K562 (cell line): ENCODE measurements around the gene ZDHHC14. TPM values are rescaled to one million over a fixed set of nuclear protein-coding genes. Genes with fewer than 3 reads are reported as not detected.

Source experiments
- ATAC-seq: fragments of 200-7000 bp; cut with Tn5 transposase; 3 replicates; pipeline ENCODE4 v1.9.1; 2020; ENCODE audit warnings: moderate library complexity
- BruUV-seq: library from RNA; stranded (reverse); fragments of 400-500 nt; replicated peaks from 2 replicates; lab custom pipeline; 2021; lab: Mats Ljungman, UMichigan
- CTCF ChIA-PET: fragments of 300-600 bp; formaldehyde crosslinking; extraction: SDS; loops from one replicate; lab custom pipeline; 2021; ENCODE audit warnings: low intra/inter-chr PET ratio; lab: Yijun Ruan, JAX
- POLR2A ChIA-PET: fragments of 300-600, 350-650 bp; sonication (Branson Sonifier 250); formaldehyde crosslinking; extraction: SDS; loops from one replicate; lab custom pipeline; 2021; ENCODE audit warnings: antibody characterized with exemption, inconsistent platforms; lab: Yijun Ruan, JAX
- DNase-seq, 4 experiments: peaks; one replicate each; pipeline versions ENCODE4 v3.0.0 to v3.0.0-alpha.2; 2011 to 2018; ENCODE audit warnings: low spot score in 3 of 4, mixed read lengths in 3 of 4; ENCODE audit errors: extremely low read depth in 1 of 4
- FAIRE-seq: peaks from 2 replicates; lab custom pipeline; 2011; peaks lifted over from hg19 to GRCh38; lab: Jason Lieb, UNC
- H2AFZ ChIP-seq: 2 replicates; pipeline ENCODE4 v1.6.0; 2011; ENCODE audit warnings: low read depth, low read length, control low read depth, inconsistent platforms
- H3K27ac ChIP-seq: fragments of 200-600 bp; 3 replicates; pipeline ENCODE4 v1.8.0; 2011; ENCODE audit warnings: low read depth, mild to moderate bottlenecking, control low read depth, inconsistent platforms, low read length, moderate library complexity, mixed read lengths; ENCODE audit errors: extremely low read depth
- H3K27me3 ChIP-seq, 2 experiments: fragments of 300-600 bp in 1 of 2; 2 replicates in 1 of 2; 3 replicates in 1 of 2; pipeline versions ENCODE4 v1.6.0 to v1.8.0; 2011; ENCODE audit warnings: inconsistent platforms in 2 of 2, low read length in 2 of 2, mild to moderate bottlenecking in 1 of 2, mixed read lengths in 1 of 2, moderate library complexity in 1 of 2; ENCODE audit not compliant: control insufficient read depth in 2 of 2, insufficient read depth in 2 of 2
- H3K36me3 ChIP-seq: fragments of 300-600 bp; 3 replicates; pipeline ENCODE4 v1.8.0; 2011; ENCODE audit warnings: mild to moderate bottlenecking, low read length, inconsistent platforms; ENCODE audit not compliant: control insufficient read depth, insufficient read depth
- H3K4me1 ChIP-seq, 2 experiments: fragments of 200-600 bp in 1 of 2; replicated peaks in 1 of 2; 2 replicates in 1 of 2; 3 replicates in 1 of 2; pipeline versions ENCODE4 v1.5.1 to v1.8.0; 2011; ENCODE audit warnings: inconsistent platforms in 2 of 2, low read length in 2 of 2, mild to moderate bottlenecking in 1 of 2, mixed read lengths in 1 of 2, moderate library complexity in 1 of 2; ENCODE audit not compliant: control insufficient read depth in 2 of 2, insufficient read depth in 2 of 2
- H3K4me2 ChIP-seq: 2 replicates; pipeline ENCODE4 v1.6.1; 2011; ENCODE audit warnings: low read length, control low read depth, inconsistent platforms, mixed read lengths; ENCODE audit not compliant: insufficient read depth
- H3K4me3 ChIP-seq: fragments of 200-600 bp; sonication (generic), shearing (Covaris generic); 2 replicates; pipeline ENCODE4 v1.5.1; 2016; ENCODE audit warnings: control low read depth, inconsistent platforms
- H3K79me2 ChIP-seq: fragments of 200-600 bp; 3 replicates; pipeline ENCODE4 v1.8.0; 2011; ENCODE audit warnings: low read length, inconsistent platforms; ENCODE audit not compliant: control insufficient read depth, insufficient read depth
- H3K9ac ChIP-seq, 2 experiments: 2 replicates each; pipeline versions ENCODE4 v1.6.0 to v1.6.1; 2011; ENCODE audit warnings: low read depth in 2 of 2, low read length in 2 of 2, control low read depth in 1 of 2, inconsistent platforms in 1 of 2, mild to moderate bottlenecking in 1 of 2, mixed read lengths in 1 of 2; ENCODE audit not compliant: insufficient read depth in 1 of 2
- H3K9me1 ChIP-seq: one replicate; pipeline ENCODE4 v1.6.0; 2011; ENCODE audit warnings: inconsistent platforms, mild to moderate bottlenecking, low read length, moderate library complexity; ENCODE audit not compliant: control insufficient read depth, insufficient read depth
- H3K9me3 ChIP-seq: replicated peaks from 2 replicates; pipeline ENCODE4 v1.5.1; 2011; ENCODE audit warnings: low read depth, low read length, inconsistent platforms; ENCODE audit not compliant: control insufficient read depth, insufficient read depth
- H4K20me1 ChIP-seq: replicated peaks from 2 replicates; pipeline ENCODE4 v1.6.1; 2011; ENCODE audit warnings: low read length, inconsistent platforms, mixed read lengths; ENCODE audit not compliant: control insufficient read depth, insufficient read depth
- ARHGAP35 ChIP-seq: fragments of 450-650 bp; IDR thresholded peaks from 2 replicates; pipeline ENCODE4 v1.6.1; 2018; ENCODE audit not compliant: partially characterized antibody
- BHLHE40 ChIP-seq: IDR thresholded peaks from 2 replicates; pipeline ENCODE4 v1.6.1; 2011; ENCODE audit warnings: low read length, improper control_type of control experiment
- BRF2 ChIP-seq: IDR thresholded peaks from 3 replicates; pipeline ENCODE4 v1.6.1; 2011; ENCODE audit warnings: borderline replicate concordance, mild to moderate bottlenecking; ENCODE audit not compliant: insufficient read length, insufficient read depth
- EHMT2 ChIP-seq: fragments of 450-650 bp; IDR thresholded peaks from 2 replicates; pipeline ENCODE4 v1.6.1; 2018; ENCODE audit warnings: antibody characterized with exemption
- ETV1 ChIP-seq: fragments of 450-650 bp; conservative IDR thresholded peaks from 2 replicates; pipeline ENCODE4 v1.6.1; 2016; ENCODE audit warnings: missing genetic modification characterization, control low read depth, low read depth, missing compliant biosample characterization
- HIVEP1 ChIP-seq: fragments of 250-450 bp; sonication (Bioruptor Pico); IDR thresholded peaks from 2 replicates; pipeline ENCODE4 v1.4.0; 2020; ENCODE audit warnings: mild to moderate bottlenecking
- MTA1 ChIP-seq: fragments of 450-650 bp; IDR thresholded peaks from 2 replicates; pipeline ENCODE4 v1.6.1; 2017; ENCODE audit warnings: borderline replicate concordance
- NBN ChIP-seq: fragments of 450-650 bp; IDR thresholded peaks from 2 replicates; pipeline ENCODE4 v1.6.1; 2016; ENCODE audit warnings: low read depth, mild to moderate bottlenecking
- PRMT5 ChIP-seq: sonication (generic); formaldehyde crosslinking; IDR thresholded peaks from 2 replicates; pipeline ENCODE4 v1.5.0; 2020; ENCODE audit warnings: missing genetic modification reagents
- RBM15 ChIP-seq: fragments of 200-400 bp; formaldehyde crosslinking; IDR thresholded peaks from 2 replicates; pipeline ENCODE4 v1.6.1; 2018; ENCODE audit warnings: mild to moderate bottlenecking, low read length, moderate library complexity; ENCODE audit not compliant: insufficient read depth
- TCFL5 ChIP-seq: fragments of 250-450 bp; sonication (Bioruptor Pico); conservative IDR thresholded peaks from 2 replicates; pipeline ENCODE4 v1.6.1; 2021; ENCODE audit warnings: mild to moderate bottlenecking, moderate library complexity, matching md5 sums
- ZNF184 ChIP-seq: sonication (generic); formaldehyde crosslinking; IDR thresholded peaks from 2 replicates; pipeline ENCODE4 v1.5.0; 2020; ENCODE audit warnings: missing genetic modification reagents
- ZNF407 ChIP-seq: fragments of 450-650 bp; IDR thresholded peaks from 2 replicates; pipeline ENCODE4 v1.6.1; 2016; ENCODE audit warnings: low read depth
- ZNF780A ChIP-seq: fragments of 250-450 bp; sonication (Bioruptor Pico); IDR thresholded peaks from 2 replicates; pipeline ENCODE4 v1.5.0; 2021; ENCODE audit warnings: mild to moderate bottlenecking
- ZSCAN32 ChIP-seq: fragments of 450-650 bp; formaldehyde crosslinking; IDR thresholded peaks from 2 replicates; pipeline ENCODE4 v1.4.0; 2020; ENCODE audit warnings: mild to moderate bottlenecking, moderate library complexity
- WGBS: fragments of 100-300 bp; shearing (Covaris generic); methylation state at CpG from one replicate; pipeline ENCODE4 v1.1.6; 2016; ENCODE audit warnings: low coverage, mixed read lengths; ENCODE audit not compliant: insufficient coverage; ENCODE audit errors: missing lambda C conversion rate; 5-methylcytosine and 5-hydroxymethylcytosine counted together
- in situ Hi-C: fragments of 300-500 bp; cut with MboI; formaldehyde crosslinking; loops from 4 replicates; pipeline ENCODE4 v1.15.0; 2018; ENCODE audit warnings: inconsistent platforms, mixed read lengths
- intact Hi-C: fragments of 100-400 bp; cut with micrococcal nuclease; formaldehyde crosslinking; loops from 2 replicates; pipeline ENCODE4 v1.14.2; 2022
- polyA plus RNA-seq, 8 experiments: library from polyadenylated mRNA; depleted of rRNA in 4 of 8; stranded (reverse) in 5 of 8; unstranded in 3 of 8; fragments of >200 nt; fragmentation: Nextera tagmentation in 2 of 8; fragmentation: Illumina TruSeq in 1 of 8; extraction: Ambion mirVana in 2 of 8; extraction: Trizol in 1 of 8; gene quantifications; 2 replicates each; pipeline versions ENCODE4 v1.2.1 to v1.2.3, GENCODE V29; 2011 to 2014; ENCODE audit warnings: inconsistent platforms in 1 of 8, missing spikeins in 1 of 8
- total RNA-seq, 7 experiments: library from RNA; depleted of rRNA in 6 of 7; stranded (reverse); fragments of >200 nt in 6 of 7; fragmentation: Illumina TruSeq in 2 of 7; extraction: Trizol in 2 of 7; gene quantifications; 2 replicates each; pipeline versions ENCODE4 v1.2.1 to v1.2.3, GENCODE V29; 2011 to 2021; ENCODE audit warnings: low replicate concordance in 1 of 7

ZDHHC14 gene
- total and polyA plus RNA-seq, 9 of the 15 experiments (the other 6 are each of a cell fraction or from before 2014, with no cell fraction given) = 0.92 to 23.1 (median 13.8) TPM

DNA sequence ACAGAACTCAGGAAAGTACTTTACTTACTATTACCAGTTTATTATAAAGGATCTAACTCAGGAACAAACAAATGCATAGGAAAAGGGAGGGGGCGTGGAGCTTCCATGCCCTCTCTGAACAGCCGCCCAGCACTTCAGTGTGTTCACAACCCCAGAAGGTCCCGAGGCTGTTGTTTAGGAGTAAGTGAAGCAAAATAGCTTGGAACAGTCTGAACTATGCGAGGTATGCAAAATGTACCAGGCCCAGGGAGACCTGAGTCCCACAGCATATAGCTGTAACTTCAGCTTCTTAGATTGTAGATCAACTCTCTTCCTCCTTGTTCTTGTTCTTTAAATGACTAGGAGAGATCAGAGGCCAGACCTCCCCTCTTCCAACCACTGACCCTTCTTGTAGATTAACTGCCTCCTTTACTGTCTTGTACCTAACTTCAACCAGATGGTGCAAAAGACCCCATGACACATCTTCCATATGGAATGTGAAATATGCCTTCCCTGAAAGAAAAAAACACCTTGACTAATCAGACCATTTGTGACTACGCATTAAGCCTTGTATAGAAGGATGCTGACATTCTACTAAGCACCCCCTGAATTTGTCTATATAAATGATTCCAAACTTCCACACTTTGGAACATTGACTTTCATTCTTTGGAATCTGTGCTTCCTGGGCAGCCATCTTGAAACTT, 343.3 kb downstream of the ZDHHC14 start:
- Histone ChIP-seq H3K4me2 (no peak overlapping the region), H3K9me3 (0 out of 2 replicates have a peak, but pooled peaks cover 9% of the 10 kb centered on the region), H3K4me3 (no peak overlapping the region), H3K4me1 (peaks cover 0 to 4% of the 10 kb centered on the region in 2 experiments; a peak in 1 of 5 replicates), H4K20me1 (no peaks in the 10 kb centered on the region), H3K27ac (no peak overlapping the region), H3K27me3 (peaks cover 9 to 10% of the 10 kb centered on the region in 2 experiments; a peak in 4 of 5 replicates), H3K79me2 (no peaks in the 10 kb centered on the region), H3K9me1 (no peaks in the 10 kb centered on the region), H3K36me3 (no peaks in the 10 kb centered on the region), H2AFZ (no peak overlapping the region), H3K9ac (no peak overlapping the region)
- ChIA-PET POLR2A (interaction anchor here (0.9 kb wide), 1 partner anchor 28 kb away, joined by 3 read pairs; no protein-coding TSS in a partner anchor), CTCF (no interaction called here)
- FAIRE-seq (no peak), DNase-seq (no peak), ATAC-seq (no peak)
- in situ Hi-C loops (no loop called here), intact Hi-C loops (no loop called here)
- 24% methylated on average over 5 of the region's 5 CpGs for WGBS
- BruUV-seq = no TSS peak
- TF ChIP-seq ETV1 (no peak), TCFL5 (no peak), RBM15 (no peak), EHMT2 (no peak), BHLHE40 (no peak), ZNF407 (no peak), ZSCAN32 (CRISPR knock-in tag) (no peak), NBN (no peak), ZNF780A (no peak), MTA1 (no peak), HIVEP1 (CRISPR knock-in tag) (no peak), BRF2 (no peak), ZNF184 (no peak), PRMT5 (CRISPR knock-in tag) (no peak), ARHGAP35 (no peak)
